Measurements from ENCODE around the gene RDH14.

DNA sequence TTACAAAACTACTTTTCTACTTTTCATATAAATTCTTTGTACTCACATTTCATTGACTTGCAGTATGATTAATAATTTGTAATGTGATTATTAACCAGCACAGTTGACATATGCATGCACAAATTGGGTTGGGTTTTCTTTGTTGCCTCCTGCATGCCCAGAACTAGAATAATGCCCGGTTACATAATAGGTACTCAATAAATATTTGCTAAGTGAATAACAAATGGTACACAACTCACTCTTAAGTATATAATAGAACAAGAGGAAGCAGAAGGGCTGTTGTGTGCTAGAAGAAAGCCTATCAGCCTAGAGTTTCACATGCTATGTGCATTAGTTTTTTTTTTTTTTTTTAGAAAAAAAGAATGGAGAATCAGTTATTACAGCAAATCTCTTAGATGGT, 9.3 kb downstream of the RDH14 start:
- TF ChIP-seq, protein P1, sequence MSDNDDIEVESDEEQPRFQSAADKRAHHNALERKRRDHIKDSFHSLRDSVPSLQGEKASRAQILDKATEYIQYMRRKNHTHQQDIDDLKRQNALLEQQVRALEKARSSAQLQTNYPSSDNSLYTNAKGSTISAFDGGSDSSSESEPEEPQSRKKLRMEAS (IDR thresholded peaks at IDR 0.05; ENCODE audit: low read depth, low read length) = no peak
- TF ChIP-seq CTCF (IDR thresholded peaks at IDR 0.05; ENCODE audit: low read depth, low read length) = no peak
- no peak for TF ChIP-seq POLR2A (IDR thresholded peaks at IDR 0.05; ENCODE audit: extremely low read depth, insufficient read length)

Data from NB4 (cell line).